Measurements from ENCODE around the gene IFT74. TPM values are rescaled to one million over a fixed set of nuclear protein-coding genes. Genes with fewer than 3 reads are reported as not detected.

IFT74 gene
- total and polyA plus RNA-seq, 9 of the 15 experiments (the other 6 are each of a cell fraction or from before 2014, with no cell fraction given), result 6.1 to 13.2 (median 9.3) TPM

- Histone ChIP-seq H3K36me3 (ENCODE audit: control insufficient read depth, insufficient read depth, low read length) (no peaks in the 10 kb centered on the region), H3K9me1 (ENCODE audit: control insufficient read depth, insufficient read depth, low read length) (no peaks in the 10 kb centered on the region), H2AFZ (ENCODE audit: low read depth, low read length) (no peak overlapping the region), H3K4me3 (no peak overlapping the region), H3K27ac (ENCODE audit: extremely low read depth, low read depth, low read length) (no peak overlapping the region), H3K4me2 (ENCODE audit: insufficient read depth, low read length) (no peak overlapping the region), H3K27me3 (ENCODE audit: control insufficient read depth in 2 of 2, insufficient read depth in 2 of 2, low read length in 2 of 2) (no peaks in the 10 kb centered on the region), H3K9me3 (replicated peaks; ENCODE audit: control insufficient read depth, insufficient read depth, low read depth, low read length) (no peaks in the 10 kb centered on the region), H3K79me2 (ENCODE audit: control insufficient read depth, insufficient read depth, low read length) (no peaks in the 10 kb centered on the region), H3K4me1 (replicated peaks in 1 of 2; ENCODE audit: control insufficient read depth in 2 of 2, insufficient read depth in 2 of 2, low read length in 2 of 2) (no peaks in the 10 kb centered on the region), H3K9ac (ENCODE audit: insufficient read depth in 1 of 2, low read depth in 2 of 2, low read length in 2 of 2) (no peak overlapping the region), H4K20me1 (replicated peaks; ENCODE audit: control insufficient read depth, insufficient read depth, low read length) (no peaks in the 10 kb centered on the region)
- DNase-seq (ENCODE audit: extremely low read depth in 1 of 4, low spot score in 3 of 4) (no peak), FAIRE-seq (no peak), ATAC-seq (no peak)
- ChIA-PET CTCF (ENCODE audit: low intra/inter-chr PET ratio) (interaction anchor here (0.6 kb wide), 1 partner anchor 150 kb away, joined by 3 read pairs; no protein-coding TSS in a partner anchor), POLR2A (no interaction called here)
- no TSS peak for BruUV-seq (replicated peaks)
- TF ChIP-seq, protein P1, sequence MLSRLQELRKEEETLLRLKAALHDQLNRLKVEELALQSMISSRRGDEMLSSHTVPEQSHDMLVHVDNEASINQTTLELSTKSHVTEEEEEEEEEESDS (CRISPR knock-in tag; IDR thresholded peaks at IDR 0.05), result no peak
- no peak for TF ChIP-seq GABPB2 (CRISPR knock-in tag; conservative IDR thresholded peaks at IDR 0.05)
- TF ChIP-seq PURB (CRISPR knock-in tag; IDR thresholded peaks at IDR 0.05; ENCODE audit: low read depth), result no peak
- no peak for TF ChIP-seq L3MBTL2 (IDR thresholded peaks at IDR 0.05)
- TF ChIP-seq CHD1 (IDR thresholded peaks at IDR 0.05; ENCODE audit: low read length), result no peak
- TF ChIP-seq ZSCAN29 (IDR thresholded peaks at IDR 0.05), result no peak
- TF ChIP-seq GTF2E2 (tag; IDR thresholded peaks at IDR 0.05), result no peak
- TF ChIP-seq KAT2B (IDR thresholded peaks at IDR 0.05; ENCODE audit: low read depth, low read length), result no peak
- no peak for TF ChIP-seq MCM2 (IDR thresholded peaks at IDR 0.05; ENCODE audit: low read depth)
- TF ChIP-seq ESRRA (IDR thresholded peaks at IDR 0.05; ENCODE audit: borderline replicate concordance, low read depth), result no peak
- no peak for TF ChIP-seq TBL1XR1 (IDR thresholded peaks at IDR 0.05; ENCODE audit: low read length in 2 of 2)
- TF ChIP-seq, protein P2, sequence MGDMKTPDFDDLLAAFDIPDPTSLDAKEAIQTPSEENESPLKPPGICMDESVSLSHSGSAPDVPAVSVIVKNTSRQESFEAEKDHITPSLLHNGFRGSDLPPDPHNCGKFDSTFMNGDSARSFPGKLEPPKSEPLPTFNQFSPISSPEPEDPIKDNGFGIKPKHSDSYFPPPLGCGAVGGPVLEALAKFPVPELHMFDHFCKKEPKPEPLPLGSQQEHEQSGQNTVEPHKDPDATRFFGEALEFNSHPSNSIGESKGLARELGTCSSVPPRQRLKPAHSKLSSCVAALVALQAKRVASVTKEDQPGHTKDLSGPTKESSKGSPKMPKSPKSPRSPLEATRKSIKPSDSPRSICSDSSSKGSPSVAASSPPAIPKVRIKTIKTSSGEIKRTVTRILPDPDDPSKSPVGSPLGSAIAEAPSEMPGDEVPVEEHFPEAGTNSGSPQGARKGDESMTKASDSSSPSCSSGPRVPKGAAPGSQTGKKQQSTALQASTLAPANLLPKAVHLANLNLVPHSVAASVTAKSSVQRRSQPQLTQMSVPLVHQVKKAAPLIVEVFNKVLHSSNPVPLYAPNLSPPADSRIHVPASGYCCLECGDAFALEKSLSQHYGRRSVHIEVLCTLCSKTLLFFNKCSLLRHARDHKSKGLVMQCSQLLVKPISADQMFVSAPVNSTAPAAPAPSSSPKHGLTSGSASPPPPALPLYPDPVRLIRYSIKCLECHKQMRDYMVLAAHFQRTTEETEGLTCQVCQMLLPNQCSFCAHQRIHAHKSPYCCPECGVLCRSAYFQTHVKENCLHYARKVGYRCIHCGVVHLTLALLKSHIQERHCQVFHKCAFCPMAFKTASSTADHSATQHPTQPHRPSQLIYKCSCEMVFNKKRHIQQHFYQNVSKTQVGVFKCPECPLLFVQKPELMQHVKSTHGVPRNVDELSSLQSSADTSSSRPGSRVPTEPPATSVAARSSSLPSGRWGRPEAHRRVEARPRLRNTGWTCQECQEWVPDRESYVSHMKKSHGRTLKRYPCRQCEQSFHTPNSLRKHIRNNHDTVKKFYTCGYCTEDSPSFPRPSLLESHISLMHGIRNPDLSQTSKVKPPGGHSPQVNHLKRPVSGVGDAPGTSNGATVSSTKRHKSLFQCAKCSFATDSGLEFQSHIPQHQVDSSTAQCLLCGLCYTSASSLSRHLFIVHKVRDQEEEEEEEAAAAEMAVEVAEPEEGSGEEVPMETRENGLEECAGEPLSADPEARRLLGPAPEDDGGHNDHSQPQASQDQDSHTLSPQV (IDR thresholded peaks at IDR 0.05), result no peak
- TF ChIP-seq CREB3 (tag; conservative IDR thresholded peaks at IDR 0.05; ENCODE audit: low read depth), result no peak
- TF ChIP-seq SIRT6 (IDR thresholded peaks at IDR 0.05; ENCODE audit: low read depth, low read length), result no peak
- TF ChIP-seq, protein P3, sequence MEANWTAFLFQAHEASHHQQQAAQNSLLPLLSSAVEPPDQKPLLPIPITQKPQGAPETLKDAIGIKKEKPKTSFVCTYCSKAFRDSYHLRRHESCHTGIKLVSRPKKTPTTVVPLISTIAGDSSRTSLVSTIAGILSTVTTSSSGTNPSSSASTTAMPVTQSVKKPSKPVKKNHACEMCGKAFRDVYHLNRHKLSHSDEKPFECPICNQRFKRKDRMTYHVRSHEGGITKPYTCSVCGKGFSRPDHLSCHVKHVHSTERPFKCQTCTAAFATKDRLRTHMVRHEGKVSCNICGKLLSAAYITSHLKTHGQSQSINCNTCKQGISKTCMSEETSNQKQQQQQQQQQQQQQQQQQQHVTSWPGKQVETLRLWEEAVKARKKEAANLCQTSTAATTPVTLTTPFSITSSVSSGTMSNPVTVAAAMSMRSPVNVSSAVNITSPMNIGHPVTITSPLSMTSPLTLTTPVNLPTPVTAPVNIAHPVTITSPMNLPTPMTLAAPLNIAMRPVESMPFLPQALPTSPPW (CRISPR knock-in tag; IDR thresholded peaks at IDR 0.05), result no peak
- TF ChIP-seq TEAD2 (tag; IDR thresholded peaks at IDR 0.05), result no peak
- 0% methylated on average over 1 of the region's 1 CpG for WGBS (ENCODE audit: insufficient coverage, low coverage, missing lambda C conversion rate)
- in situ Hi-C loops (cut with MboI) (no loop called here), intact Hi-C loops (cut with micrococcal nuclease) (no loop called here)
Observed at GRCh38 chr9:26983340-26983739, 27.1 kb downstream of the IFT74 start.
